HPDE6-E6E7 (cell line): ENCODE results near the gene FKBP10.

Experiments used
- DNase-seq: peaks from one replicate; pipeline ENCODE4 v3.0.0; 2011; ENCODE audit warnings: missing footprints; ENCODE audit errors: extremely low spot score

FKBP10 gene

GRCh38 chr17:41781404-41782110 is 31.2 kb upstream of the FKBP10 start:
- no peak for DNase-seq

- DNase-seq, result no peak
Measured at GRCh38 chr17:41782142-41782541, 30.7 kb upstream of the FKBP10 start.

- DNase-seq, result peak; percentile 72
Measured at GRCh38 chr17:41784207-41784744, 28.5 kb upstream of the FKBP10 start.

- DNase-seq, result no peak
Measured at GRCh38 chr17:41785091-41785858, 27.5 kb upstream of the FKBP10 start.

- DNase-seq, result peak; percentile 60
Measured at GRCh38 chr17:41785859-41786226, 27.0 kb upstream of the FKBP10 start.

- DNase-seq, result no peak
Measured at GRCh38 chr17:41786227-41787020, 26.4 kb upstream of the FKBP10 start, which contains the start of gene JUP. Gene JUP (minus strand): TSS chr17:41786711. CDS start chr17:41771854, 14,857 bp downstream.

- DNase-seq, result peak; percentile 97
Measured at GRCh38 chr17:41787021-41787418, 25.8 kb upstream of the FKBP10 start.

GRCh38 chr17:41792845-41793783 is 19.7 kb upstream of the FKBP10 start:
- DNase-seq, result peak; percentile 69

- no peak for DNase-seq
Measured at GRCh38 chr17:41793784-41794539, 18.8 kb upstream of the FKBP10 start.

GRCh38 chr17:41794540-41794975 is 18.2 kb upstream of the FKBP10 start:
- DNase-seq, result no peak

GRCh38 chr17:41796121-41796895 is 16.5 kb upstream of the FKBP10 start:
- no peak for DNase-seq

- no peak for DNase-seq
Measured at GRCh38 chr17:41797377-41797776, 15.4 kb upstream of the FKBP10 start.

- DNase-seq, result peak; percentile 44
Measured at GRCh38 chr17:41799366-41799765, 13.4 kb upstream of the FKBP10 start.

- DNase-seq, result peak; percentile 93
Measured at GRCh38 chr17:41800601-41801373, 12.0 kb upstream of the FKBP10 start.

- peak; percentile 83 for DNase-seq
Measured at GRCh38 chr17:41801374-41802271, 11.2 kb upstream of the FKBP10 start.

GRCh38 chr17:41803049-41804020 is 9.5 kb upstream of the FKBP10 start:
- no peak for DNase-seq
